GM19455 (cell line): ENCODE data around the gene PDXDC1.
A peak's percentile ranks its signal among the peaks of the same experiment; 100 is the strongest.
"Not testable (repeated sequence)": the region's sequence is repeated elsewhere in the genome, so short reads cannot be mapped to it uniquely, and the experiment has no call there.

ENCODE experiments used
- ATAC-seq: cut with Tn5 transposase; IDR thresholded peaks from one replicate; pipeline ENCODE4 v1.9.1; 2021; ENCODE audit not compliant: unreplicated experiment

Gene PDXDC1

DNA sequence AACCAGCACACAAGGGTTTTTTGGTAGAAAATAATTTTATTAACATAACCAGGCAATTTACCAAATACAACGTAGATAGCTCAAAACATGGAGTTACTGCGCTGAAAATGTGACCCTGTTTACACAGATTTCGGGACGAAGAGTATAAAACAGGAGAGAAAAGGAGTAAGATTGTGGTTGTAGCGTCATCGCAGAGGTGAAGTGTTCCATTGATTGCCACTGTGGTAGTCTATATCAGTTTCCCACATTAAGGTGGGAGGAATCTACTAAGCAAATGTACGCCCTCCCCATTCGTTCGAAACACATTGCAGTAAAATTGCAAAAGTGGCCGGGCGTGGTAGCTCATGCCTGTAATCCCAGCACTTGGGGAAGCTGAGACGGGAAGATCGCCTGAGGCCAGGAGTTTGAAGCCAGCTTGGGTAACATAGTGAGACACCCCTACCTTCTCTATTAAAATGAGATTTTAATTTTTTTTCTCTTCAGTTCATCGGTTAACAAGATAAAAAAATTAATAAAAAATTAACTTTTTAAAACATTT is 972 bp upstream of the PDXDC1 start:
- ATAC-seq, result not testable (repeated sequence)

DNA sequence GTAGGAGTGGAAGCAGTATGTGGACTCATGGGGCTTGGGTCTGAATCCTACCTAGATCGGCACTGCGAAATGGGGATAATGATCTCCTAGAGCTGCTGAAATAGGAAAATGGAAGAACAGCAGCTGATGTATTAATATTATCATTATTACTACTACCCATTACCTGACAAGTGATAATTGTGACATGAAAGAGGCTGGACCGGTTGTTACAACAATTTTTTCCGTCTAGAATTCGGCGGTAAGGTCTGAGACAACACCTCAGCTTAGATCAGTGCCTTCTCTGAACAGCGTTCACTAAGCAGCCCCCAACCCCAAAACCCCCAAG is 533 bp upstream of the PDXDC1 start:
- ATAC-seq, result not testable (repeated sequence)

GRCh38 chr16:14975418-14976194 is 780 bp downstream of the PDXDC1 start:
- peak; percentile 17 for ATAC-seq

DNA sequence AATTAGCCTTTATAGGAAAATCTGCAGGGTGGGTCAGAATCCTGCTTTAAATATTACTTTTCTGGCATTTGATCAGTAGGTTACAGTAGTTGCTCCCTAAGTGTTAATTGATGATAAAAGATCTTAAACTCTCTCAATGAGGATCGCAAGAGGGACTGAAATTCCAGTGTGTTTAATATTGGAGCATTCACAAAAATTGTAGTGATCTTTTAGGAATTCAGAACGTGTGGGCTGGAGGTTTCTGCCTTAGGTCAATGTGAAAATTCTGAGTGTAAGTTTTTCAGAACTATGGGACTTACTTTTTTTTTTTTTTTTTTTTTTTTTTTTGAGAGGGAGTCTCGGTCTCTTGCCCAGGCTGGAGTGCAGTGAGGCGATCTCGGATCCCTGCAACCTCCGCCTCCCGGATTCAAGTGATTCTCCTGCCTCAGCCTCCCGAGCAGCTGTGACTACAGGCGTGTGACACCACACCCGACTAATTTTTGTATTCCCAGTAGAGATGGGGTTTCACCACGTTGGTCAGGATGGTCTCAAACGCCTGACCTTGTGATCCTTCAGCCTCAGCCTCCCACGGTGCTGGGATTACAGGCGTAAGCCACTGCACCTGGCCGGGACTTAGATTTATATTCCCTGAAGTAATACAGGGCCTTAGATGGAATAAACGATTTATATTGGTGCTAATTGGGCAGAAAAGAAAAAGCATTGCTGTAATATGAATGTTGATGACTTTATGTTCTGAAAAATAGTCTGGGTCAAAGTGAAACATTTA is 2.3 kb downstream of the PDXDC1 start:
- ATAC-seq, result not testable (repeated sequence)

DNA sequence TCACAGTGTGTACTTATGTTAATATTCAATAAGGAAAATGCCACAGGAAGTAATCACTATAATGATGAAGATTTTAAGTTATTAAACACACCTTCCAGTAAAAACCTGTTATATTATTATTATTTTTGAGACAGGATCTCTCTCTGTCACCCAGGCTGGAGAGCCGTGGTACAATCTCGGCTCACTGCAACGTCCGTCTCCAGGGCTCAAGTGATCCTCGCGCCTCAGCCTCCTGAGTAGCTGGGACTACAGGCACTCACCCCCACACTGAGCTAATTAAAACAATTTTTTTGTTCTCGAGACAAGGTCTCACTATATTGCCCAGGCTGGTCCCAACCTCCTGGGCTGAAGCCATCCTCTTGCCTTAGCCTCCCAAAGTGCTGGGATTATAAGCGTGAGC is 3.5 kb downstream of the PDXDC1 start:
- not testable (repeated sequence) for ATAC-seq

GRCh38 chr16:14978908-14979307 is 4.1 kb downstream of the PDXDC1 start:
- not testable (repeated sequence) for ATAC-seq

DNA sequence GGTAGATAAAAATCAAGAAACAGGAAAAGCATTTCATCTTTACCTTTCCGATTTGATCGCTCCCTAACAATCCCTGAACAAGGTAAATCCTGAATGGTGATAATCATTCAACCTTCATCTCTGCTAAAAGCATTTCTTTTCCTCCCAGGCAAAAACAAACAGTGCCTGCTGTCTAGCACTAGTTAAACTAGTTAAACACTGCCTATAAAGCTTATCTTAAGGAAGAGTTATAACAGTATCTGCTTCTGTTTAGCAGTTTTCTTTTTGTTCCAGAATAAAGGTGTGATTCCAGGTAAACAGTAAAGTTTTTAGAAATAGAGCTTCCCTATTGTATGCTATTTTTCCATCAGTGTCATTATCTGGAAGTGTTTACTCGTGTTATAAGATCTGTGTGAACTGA is 6.4 kb downstream of the PDXDC1 start:
- ATAC-seq, result not testable (repeated sequence)

- not testable (repeated sequence) for ATAC-seq
Measured at GRCh38 chr16:14982521-14982920, 7.7 kb downstream of the PDXDC1 start.

- not testable (repeated sequence) for ATAC-seq
Measured at GRCh38 chr16:14988092-14988491, 13.3 kb downstream of the PDXDC1 start.

GRCh38 chr16:14988661-14989191 is 13.9 kb downstream of the PDXDC1 start:
- not testable (repeated sequence) for ATAC-seq

DNA sequence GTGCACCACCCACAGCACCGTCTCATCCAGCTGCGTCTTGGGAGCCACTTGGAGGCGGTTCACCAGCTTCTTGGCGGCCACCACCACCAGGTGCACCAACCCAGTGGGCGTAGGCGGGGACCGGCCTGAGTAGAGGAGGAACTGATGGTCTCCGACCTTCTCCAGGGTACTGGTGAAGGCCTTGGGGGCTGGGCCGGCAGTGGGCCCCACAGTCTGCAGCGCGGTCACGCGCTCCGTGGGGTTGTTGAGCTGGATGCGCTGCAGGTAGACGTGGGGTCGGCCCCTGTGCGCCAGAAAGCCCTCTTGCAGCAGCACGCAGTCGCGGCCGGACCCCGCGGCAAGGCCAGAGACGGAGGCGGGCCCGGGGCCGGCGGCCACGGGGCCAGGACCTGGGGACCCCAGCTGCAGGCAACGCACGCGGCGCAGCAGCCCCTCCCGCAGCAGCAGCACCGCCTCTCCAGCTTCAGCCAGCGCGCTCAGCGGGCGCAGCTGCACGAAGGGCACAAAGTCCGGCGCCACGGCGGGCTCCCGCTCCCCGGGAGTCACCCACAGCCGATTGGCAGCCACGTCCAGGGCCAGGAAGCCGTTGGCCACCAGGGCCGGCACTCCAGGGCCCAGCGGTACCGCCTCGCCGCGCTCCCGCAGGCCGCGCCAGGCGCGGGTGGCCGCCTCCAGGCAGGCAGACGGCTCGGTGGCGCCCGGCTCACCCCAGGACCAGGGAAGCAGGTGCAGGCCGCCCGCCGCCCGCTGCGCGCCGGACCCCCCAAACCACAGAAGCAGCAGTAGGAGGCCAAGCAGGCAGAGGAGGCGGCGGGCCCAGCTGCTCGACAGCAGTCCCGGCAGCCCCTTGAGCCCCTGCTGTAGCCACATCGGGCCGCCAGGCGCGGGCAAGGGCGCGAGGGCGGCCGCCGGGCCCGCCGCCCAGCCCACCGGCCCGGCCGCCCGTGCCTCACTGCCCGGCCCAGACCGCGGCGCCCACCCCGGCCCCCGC is 14.8 kb downstream of the PDXDC1 start:
- not testable (repeated sequence) for ATAC-seq

DNA sequence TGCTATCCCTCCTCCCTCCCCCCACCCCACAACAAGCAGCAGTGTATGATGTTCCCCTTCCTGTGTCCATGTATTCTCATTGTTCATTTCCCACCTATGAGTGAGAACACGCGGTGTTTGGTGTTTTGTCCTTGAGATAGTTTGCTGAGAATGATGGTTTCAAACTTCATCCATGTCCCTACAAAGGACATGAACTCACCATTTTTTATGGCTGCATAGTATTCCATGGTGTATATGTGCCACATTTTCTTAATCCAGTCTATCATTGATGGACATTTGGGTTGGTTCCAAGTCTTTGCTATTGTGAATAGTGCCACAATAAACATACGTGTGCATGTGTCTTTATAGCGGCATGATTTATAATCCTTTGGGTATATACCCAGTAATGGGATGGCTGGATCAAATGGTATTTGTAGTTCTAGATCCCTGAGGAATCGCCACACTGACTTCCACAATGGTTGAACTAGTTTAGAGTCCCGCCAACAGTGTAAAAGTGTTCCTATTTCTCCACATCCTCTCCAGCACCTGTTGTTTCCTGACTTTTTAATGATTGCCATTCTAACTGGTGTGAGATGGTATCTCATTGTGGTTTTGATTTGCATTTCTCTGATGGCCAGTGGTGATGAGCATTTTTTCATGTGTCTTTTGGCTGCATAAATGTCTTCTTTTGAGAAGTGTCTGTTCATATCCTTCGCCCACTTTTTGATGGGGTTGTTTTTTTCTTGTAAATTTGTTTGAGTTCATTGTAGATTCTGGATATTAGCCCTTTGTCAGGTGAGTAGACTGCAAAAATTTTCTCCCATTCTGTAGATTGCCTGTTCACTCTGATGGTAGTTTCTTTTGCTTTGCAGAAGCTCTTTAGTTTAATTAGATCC is 18.7 kb downstream of the PDXDC1 start:
- ATAC-seq, result not testable (repeated sequence)

DNA sequence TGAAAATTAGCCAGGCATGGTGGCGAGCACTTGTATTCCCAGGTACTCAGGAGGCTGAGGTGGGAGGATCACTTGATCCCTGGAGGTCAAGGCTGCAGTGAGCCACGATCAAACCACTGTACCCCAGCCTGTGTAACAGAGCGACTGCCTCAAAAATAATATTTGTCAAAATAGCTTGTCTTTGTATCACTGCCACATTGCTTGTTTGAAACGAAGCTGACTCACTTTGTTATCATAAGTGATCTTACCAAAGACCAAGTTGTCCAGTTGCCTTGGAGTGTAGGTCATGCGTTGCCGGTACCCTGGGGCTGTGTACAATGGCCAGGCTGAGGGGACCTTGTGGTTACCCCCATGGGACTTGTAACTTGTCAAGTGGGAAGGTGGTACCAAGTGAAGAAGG is 21.9 kb downstream of the PDXDC1 start:
- not testable (repeated sequence) for ATAC-seq

DNA sequence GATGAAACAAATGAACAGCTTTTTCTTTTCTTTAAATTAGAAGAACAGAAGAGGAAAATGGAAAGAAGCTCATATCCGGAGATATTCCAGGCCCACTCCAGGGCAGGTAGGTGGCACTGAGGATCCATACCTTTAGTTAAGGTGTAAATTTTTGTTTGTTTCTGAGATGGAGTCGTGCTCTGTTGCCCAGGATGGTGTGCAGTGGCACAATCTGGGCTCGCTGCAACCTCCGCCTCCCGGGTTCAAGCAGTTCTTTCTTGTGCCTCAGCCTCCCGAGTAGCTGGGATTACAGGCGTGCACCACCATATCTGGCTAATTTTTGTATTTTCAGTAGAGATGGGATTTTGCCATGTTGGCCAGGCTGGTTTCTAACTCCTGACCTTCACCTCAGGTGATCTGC is 23.5 kb downstream of the PDXDC1 start:
- not testable (repeated sequence) for ATAC-seq

DNA sequence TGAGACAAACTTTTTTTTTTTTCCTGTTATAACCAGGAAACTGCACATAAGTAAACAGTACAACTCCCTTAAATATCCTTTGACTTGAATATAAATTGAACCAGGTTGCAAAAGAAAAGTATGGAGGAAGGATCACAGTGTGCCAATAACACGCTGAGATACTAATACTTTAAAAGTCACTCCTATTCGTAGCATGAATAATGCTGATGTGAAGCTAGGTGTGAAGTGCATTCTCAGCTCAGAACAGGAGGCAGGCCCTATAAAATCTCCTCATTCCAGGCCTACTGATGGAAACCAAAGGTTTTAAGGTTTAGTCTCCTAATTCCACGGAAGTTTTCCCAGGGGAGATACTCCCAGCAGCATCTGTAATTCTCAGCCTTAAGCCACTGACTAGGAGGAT is 25.0 kb downstream of the PDXDC1 start:
- not testable (repeated sequence) for ATAC-seq

DNA sequence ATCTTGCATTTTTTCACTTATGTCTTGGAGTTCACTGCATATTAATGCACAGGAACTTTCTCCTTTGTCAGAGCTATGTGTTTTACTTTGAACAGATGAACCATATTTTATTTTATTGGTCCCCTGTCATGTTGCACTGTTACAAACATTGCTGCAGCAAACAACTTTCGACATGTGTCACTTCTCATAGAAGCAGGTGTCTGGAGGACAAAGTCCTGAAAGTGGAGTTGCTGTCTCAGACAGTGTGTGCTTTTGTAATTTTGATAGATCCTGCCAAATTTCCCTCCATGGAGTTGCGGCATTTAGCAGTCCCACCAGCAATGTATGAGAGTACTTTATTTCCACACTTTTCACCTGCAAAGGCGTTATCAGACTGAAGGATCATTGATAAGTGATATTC is 27.6 kb downstream of the PDXDC1 start:
- not testable (repeated sequence) for ATAC-seq

- not testable (repeated sequence) for ATAC-seq
Measured at GRCh38 chr16:15005357-15006132, 30.7 kb downstream of the PDXDC1 start.

GRCh38 chr16:15008647-15009046 is 33.8 kb downstream of the PDXDC1 start:
- not testable (repeated sequence) for ATAC-seq

DNA sequence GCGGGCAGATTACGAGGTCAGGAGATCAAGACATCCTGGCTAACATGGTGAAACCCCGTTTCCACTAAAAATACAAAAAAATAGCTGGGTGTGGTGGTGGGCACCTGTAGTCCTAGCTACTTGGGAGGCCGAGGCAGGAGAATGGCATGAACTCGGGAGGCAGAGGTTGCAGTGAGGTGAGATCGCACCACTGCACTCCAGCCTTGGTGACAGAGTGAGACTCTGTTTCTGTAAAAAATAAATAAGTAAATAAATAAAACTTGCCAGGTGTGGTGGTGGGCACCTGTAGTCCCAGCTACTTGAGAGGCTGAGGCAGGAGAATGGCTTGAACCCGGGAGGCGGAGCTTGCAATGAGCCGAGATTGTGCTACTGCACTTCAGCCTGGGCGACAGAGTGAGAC is 38.1 kb downstream of the PDXDC1 start:
- ATAC-seq, result not testable (repeated sequence)
